ENCODE measurements around the gene FBXO47. TPM values are rescaled to one million over a fixed set of nuclear protein-coding genes. Genes with fewer than 3 reads are reported as not detected.

Gene FBXO47
- total and polyA plus RNA-seq, 2 donors (not counting 1 experiment from before 2014, with no cell fraction given) = not detected

GRCh38 chr17:38897176-38897575, 70.0 kb downstream of the FBXO47 start:
- peaks cover 0 to 68% of the 10 kb centered on the region in 2 experiments for H3K36me3 ChIP-seq (replicated peaks in 1 of 2; ENCODE audit: control extremely low read depth in 1 of 2, control insufficient read depth in 1 of 2, extremely low read depth in 1 of 2, insufficient read depth in 2 of 2, low read length in 1 of 2)
- Mint-ChIP-seq H3K27me3 (no peaks in the 10 kb centered on the region), H3K4me3 (no peak overlapping the region), H3K4me1 (peaks cover 33% of the 10 kb centered on the region), H3K27ac (peak overlapping the region; percentile 99), H3K9me3 (ENCODE audit: insufficient read depth) (no peaks in the 10 kb centered on the region)
- no peak overlapping the region for H2AFZ ChIP-seq (ENCODE audit: insufficient read depth, low read depth, low read length, poor library complexity, severe bottlenecking)
- H3K27ac ChIP-seq (ENCODE audit: low read length in 2 of 2) = peak overlapping the region; percentile 90 to 96
- no peaks in the 10 kb centered on the region for H3K27me3 ChIP-seq (replicated peaks in 1 of 4; ENCODE audit: control extremely low read depth in 1 of 4, control insufficient read depth in 3 of 4, insufficient read depth in 4 of 4, low read length in 3 of 4)
- H3K4me2 ChIP-seq (replicated peaks; ENCODE audit: low read depth, low read length, poor library complexity, severe bottlenecking) = no peak overlapping the region
- ATAC-seq (ENCODE audit: low read depth) (no peak), DNase-seq (no peak)
- peaks cover 34 to 54% of the 10 kb centered on the region in 2 donors for H3K4me1 ChIP-seq (ENCODE audit: control insufficient read depth in 2 of 2, insufficient read depth in 2 of 2, low read length in 2 of 2)
- H3K79me2 ChIP-seq (ENCODE audit: control insufficient read depth, insufficient read depth, low read length) = peaks cover 98% of the 10 kb centered on the region
- H3K9me3 ChIP-seq (ENCODE audit: control extremely low read depth in 1 of 3, control insufficient read depth in 2 of 3, insufficient read depth in 1 of 3, low read length in 2 of 3) = peaks cover 0 to 5% (median 0%) of the 10 kb centered on the region in 3 donors
- intact Hi-C loops (cut with micrococcal nuclease) = no loop called here
- POLR2A ChIA-PET = interaction anchor here (3.9 kb wide), 1 partner anchor 27 kb away, joined by 27 read pairs; the partner anchor contains the start of gene LASP1
- H3K9ac ChIP-seq (ENCODE audit: low read length) = no peak overlapping the region
- H3K4me3 ChIP-seq (ENCODE audit: control extremely low read depth in 1 of 5, extremely low read depth in 1 of 5, insufficient read depth in 1 of 5, low read depth in 2 of 5, low read length in 4 of 5) = no peak overlapping the region
- peaks cover 19% of the 10 kb centered on the region for H4K20me1 ChIP-seq (ENCODE audit: control insufficient read depth, insufficient read depth, low read length, poor library complexity, severe bottlenecking)
- TF ChIP-seq EZH2 (IDR thresholded peaks at IDR 0.05; ENCODE audit: borderline replicate concordance, insufficient read depth, low read depth, low read length, poor library complexity, severe bottlenecking) (no peak), CTCF (IDR thresholded peaks at IDR 0.05) (no peak)
- CTCF ChIA-PET = interaction anchor here (1.2 to 2.7 kb wide), 3 partner anchors 11 to 256 kb away, joined by 4 to 11 read pairs (median 6); no protein-coding TSS in a partner anchor
- WGBS (ENCODE audit: insufficient coverage) = 95% methylated on average over 6 of the region's 6 CpGs

- H3K36me3 ChIP-seq (replicated peaks in 1 of 2; ENCODE audit: control extremely low read depth in 1 of 2, control insufficient read depth in 1 of 2, extremely low read depth in 1 of 2, insufficient read depth in 2 of 2, low read length in 1 of 2) = peaks cover 0 to 71% of the 10 kb centered on the region in 2 experiments
- DNase-seq (no peak), ATAC-seq (ENCODE audit: low read depth) (no peak)
- no peak overlapping the region for H3K9ac ChIP-seq (ENCODE audit: low read length)
- Mint-ChIP-seq H3K4me1 (peaks cover 39% of the 10 kb centered on the region), H3K27ac (peak overlapping the region; percentile 71), H3K9me3 (ENCODE audit: insufficient read depth) (no peaks in the 10 kb centered on the region), H3K27me3 (no peaks in the 10 kb centered on the region), H3K4me3 (no peak overlapping the region)
- H3K4me3 ChIP-seq (ENCODE audit: control extremely low read depth in 1 of 5, extremely low read depth in 1 of 5, insufficient read depth in 1 of 5, low read depth in 2 of 5, low read length in 4 of 5) = no peak overlapping the region
- H3K27me3 ChIP-seq (replicated peaks in 1 of 4; ENCODE audit: control extremely low read depth in 1 of 4, control insufficient read depth in 3 of 4, insufficient read depth in 4 of 4, low read length in 3 of 4) = no peaks in the 10 kb centered on the region
- peaks cover 26% of the 10 kb centered on the region for H4K20me1 ChIP-seq (ENCODE audit: control insufficient read depth, insufficient read depth, low read length, poor library complexity, severe bottlenecking)
- peaks cover 0 to 5% (median 0%) of the 10 kb centered on the region in 3 donors for H3K9me3 ChIP-seq (ENCODE audit: control extremely low read depth in 1 of 3, control insufficient read depth in 2 of 3, insufficient read depth in 1 of 3, low read length in 2 of 3)
- no peak for TF ChIP-seq EZH2 (IDR thresholded peaks at IDR 0.05; ENCODE audit: borderline replicate concordance, insufficient read depth, low read depth, low read length, poor library complexity, severe bottlenecking)
- TF ChIP-seq CTCF (IDR thresholded peaks at IDR 0.05) = no peak
- intact Hi-C loops (cut with micrococcal nuclease) = no loop called here
- H3K79me2 ChIP-seq (ENCODE audit: control insufficient read depth, insufficient read depth, low read length) = peaks cover 98% of the 10 kb centered on the region
- ChIA-PET POLR2A (interaction anchor here (3.9 kb wide), 1 partner anchor 26 kb away, joined by 27 read pairs; the partner anchor contains the start of gene LASP1), CTCF (interaction anchor here (1.8 kb wide), 1 partner anchor 10 kb away, joined by 4 read pairs; no protein-coding TSS in a partner anchor)
- WGBS (ENCODE audit: insufficient coverage) = 90% methylated on average over 12 of the region's 13 CpGs
- H3K4me2 ChIP-seq (replicated peaks; ENCODE audit: low read depth, low read length, poor library complexity, severe bottlenecking) = no peak overlapping the region
- H2AFZ ChIP-seq (ENCODE audit: insufficient read depth, low read depth, low read length, poor library complexity, severe bottlenecking) = no peak overlapping the region
- H3K4me1 ChIP-seq (ENCODE audit: control insufficient read depth in 2 of 2, insufficient read depth in 2 of 2, low read length in 2 of 2) = peaks cover 41 to 62% of the 10 kb centered on the region in 2 donors
- H3K27ac ChIP-seq (ENCODE audit: low read length in 2 of 2) = peak overlapping the region in 1 of 2 donors; percentile 96
These were observed 70.8 kb downstream of the FBXO47 start for GRCh38 chr17:38896346-38896954.
